Measurements from ENCODE around the gene TGDS.

DNA sequence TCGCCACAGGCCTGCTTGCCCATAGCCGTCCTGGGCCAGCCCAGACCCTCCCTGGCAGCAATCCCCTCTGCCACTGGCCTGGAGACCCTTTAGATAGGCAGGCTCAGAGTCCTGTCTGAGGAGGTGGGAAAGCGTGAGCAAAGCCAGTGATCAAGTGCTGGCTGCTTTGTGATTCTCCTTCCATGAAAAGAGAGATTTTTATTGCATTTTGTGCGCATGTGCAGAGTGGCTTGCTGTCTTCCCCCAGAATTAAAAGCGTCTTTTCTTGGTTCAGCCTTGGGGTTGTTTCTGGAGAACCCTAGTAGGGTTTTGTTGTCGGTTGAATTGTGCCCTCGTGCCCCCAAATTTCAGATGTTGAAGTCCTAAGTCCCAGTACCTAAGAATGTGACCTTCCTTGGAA lies 71.5 kb downstream of the TGDS start:
- no peak for TF ChIP-seq POLR2A (IDR thresholded peaks at IDR 0.05)
- TF ChIP-seq, protein P1, sequence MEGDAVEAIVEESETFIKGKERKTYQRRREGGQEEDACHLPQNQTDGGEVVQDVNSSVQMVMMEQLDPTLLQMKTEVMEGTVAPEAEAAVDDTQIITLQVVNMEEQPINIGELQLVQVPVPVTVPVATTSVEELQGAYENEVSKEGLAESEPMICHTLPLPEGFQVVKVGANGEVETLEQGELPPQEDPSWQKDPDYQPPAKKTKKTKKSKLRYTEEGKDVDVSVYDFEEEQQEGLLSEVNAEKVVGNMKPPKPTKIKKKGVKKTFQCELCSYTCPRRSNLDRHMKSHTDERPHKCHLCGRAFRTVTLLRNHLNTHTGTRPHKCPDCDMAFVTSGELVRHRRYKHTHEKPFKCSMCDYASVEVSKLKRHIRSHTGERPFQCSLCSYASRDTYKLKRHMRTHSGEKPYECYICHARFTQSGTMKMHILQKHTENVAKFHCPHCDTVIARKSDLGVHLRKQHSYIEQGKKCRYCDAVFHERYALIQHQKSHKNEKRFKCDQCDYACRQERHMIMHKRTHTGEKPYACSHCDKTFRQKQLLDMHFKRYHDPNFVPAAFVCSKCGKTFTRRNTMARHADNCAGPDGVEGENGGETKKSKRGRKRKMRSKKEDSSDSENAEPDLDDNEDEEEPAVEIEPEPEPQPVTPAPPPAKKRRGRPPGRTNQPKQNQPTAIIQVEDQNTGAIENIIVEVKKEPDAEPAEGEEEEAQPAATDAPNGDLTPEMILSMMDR (IDR thresholded peaks at IDR 0.05) = no peak

Measured in thyroid gland (tissue), 4 donors.